Left lobe of liver (tissue), 2 donors: Measurements from ENCODE around the gene NECTIN2. TPM values are rescaled to one million over a fixed set of nuclear protein-coding genes. Genes with fewer than 3 reads are reported as not detected.
A peak's percentile ranks its signal among the peaks of the same experiment; 100 is the strongest.
"Not testable (repeated sequence)": the region's sequence is repeated elsewhere in the genome, so short reads cannot be mapped to it uniquely, and the experiment has no call there.

Experiments used
- ATAC-seq: fragments of 200-7000 bp; cut with Tn5 transposase; one replicate; pipeline ENCODE4 v1.9.1; 2020; ENCODE audit warnings: mild to moderate bottlenecking, moderate library complexity
- DNase-seq: peaks from one replicate; pipeline ENCODE4 v3.0.0-alpha.2; 2020; ENCODE audit warnings: low spot score
- total RNA-seq: library from RNA; stranded (reverse); gene quantifications from one replicate; pipeline ENCODE4 v1.2.1, GENCODE V29; 2021
- donor health status: DM: no; HTN: no; CAD: no; lungs with moderate emphysema.
- donor health status: DM: no; HTN: yes; CAD: no.

Gene NECTIN2
- total RNA-seq, 1 donor from 2014 or later: 70.4 TPM

DNA sequence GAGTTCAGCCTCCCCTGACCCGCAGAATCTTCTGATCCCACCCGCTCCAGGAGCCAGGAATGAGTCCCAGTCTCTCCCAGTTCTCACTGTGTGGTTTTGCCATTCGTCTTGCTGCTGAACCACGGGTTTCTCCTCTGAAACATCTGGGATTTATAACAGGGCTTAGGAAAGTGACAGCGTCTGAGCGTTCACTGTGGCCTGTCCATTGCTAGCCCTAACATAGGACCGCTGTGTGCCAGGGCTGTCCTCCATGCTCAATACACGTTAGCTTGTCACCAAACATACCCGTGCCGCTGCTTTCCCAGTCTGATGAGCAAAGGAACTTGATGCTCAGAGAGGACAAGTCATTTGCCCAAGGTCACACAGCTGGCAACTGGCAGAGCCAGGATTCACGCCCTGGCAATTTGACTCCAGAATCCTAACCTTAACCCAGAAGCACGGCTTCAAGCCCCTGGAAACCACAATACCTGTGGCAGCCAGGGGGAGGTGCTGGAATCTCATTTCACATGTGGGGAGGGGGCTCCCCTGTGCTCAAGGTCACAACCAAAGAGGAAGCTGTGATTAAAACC is 58.4 kb downstream of the NECTIN2 start:
- peak; percentile 65 for DNase-seq
- ATAC-seq: peak; percentile 6

DNA sequence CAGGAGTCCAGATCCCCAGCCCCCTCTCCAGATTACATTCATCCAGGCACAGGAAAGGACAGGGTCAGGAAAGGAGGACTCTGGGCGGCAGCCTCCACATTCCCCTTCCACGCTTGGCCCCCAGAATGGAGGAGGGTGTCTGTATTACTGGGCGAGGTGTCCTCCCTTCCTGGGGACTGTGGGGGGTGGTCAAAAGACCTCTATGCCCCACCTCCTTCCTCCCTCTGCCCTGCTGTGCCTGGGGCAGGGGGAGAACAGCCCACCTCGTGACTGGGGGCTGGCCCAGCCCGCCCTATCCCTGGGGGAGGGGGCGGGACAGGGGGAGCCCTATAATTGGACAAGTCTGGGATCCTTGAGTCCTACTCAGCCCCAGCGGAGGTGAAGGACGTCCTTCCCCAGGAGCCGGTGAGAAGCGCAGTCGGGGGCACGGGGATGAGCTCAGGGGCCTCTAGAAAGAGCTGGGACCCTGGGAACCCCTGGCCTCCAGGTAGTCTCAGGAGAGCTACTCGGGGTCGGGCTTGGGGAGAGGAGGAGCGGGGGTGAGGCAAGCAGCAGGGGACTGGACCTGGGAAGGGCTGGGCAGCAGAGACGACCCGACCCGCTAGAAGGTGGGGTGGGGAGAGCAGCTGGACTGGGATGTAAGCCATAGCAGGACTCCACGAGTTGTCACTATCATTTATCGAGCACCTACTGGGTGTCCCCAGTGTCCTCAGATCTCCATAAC is 59.5 kb downstream of the NECTIN2 start, which contains the start of gene APOE:
TSS of gene APOE (plus strand) at position 360 of the 724 bp plus-strand sequence. CDS start 829 bp downstream, outside the sequence.
- ATAC-seq: peak; percentile 58
- DNase-seq: peak; percentile 89

DNA sequence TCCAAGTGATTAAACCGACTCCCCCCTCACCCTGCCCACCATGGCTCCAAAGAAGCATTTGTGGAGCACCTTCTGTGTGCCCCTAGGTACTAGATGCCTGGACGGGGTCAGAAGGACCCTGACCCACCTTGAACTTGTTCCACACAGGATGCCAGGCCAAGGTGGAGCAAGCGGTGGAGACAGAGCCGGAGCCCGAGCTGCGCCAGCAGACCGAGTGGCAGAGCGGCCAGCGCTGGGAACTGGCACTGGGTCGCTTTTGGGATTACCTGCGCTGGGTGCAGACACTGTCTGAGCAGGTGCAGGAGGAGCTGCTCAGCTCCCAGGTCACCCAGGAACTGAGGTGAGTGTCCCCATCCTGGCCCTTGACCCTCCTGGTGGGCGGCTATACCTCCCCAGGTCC is 61.5 kb downstream of the NECTIN2 start:
- DNase-seq: no peak
- ATAC-seq: no peak

DNA sequence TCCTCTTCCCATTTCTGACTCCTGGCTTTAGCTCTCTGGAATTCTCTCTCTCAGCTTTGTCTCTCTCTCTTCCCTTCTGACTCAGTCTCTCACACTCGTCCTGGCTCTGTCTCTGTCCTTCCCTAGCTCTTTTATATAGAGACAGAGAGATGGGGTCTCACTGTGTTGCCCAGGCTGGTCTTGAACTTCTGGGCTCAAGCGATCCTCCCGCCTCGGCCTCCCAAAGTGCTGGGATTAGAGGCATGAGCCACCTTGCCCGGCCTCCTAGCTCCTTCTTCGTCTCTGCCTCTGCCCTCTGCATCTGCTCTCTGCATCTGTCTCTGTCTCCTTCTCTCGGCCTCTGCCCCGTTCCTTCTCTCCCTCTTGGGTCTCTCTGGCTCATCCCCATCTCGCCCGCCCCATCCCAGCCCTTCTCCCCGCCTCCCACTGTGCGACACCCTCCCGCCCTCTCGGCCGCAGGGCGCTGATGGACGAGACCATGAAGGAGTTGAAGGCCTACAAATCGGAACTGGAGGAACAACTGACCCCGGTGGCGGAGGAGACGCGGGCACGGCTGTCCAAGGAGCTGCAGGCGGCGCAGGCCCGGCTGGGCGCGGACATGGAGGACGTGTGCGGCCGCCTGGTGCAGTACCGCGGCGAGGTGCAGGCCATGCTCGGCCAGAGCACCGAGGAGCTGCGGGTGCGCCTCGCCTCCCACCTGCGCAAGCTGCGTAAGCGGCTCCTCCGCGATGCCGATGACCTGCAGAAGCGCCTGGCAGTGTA is 62.2 kb downstream of the NECTIN2 start:
- DNase-seq (no peak), ATAC-seq (no peak)

DNA sequence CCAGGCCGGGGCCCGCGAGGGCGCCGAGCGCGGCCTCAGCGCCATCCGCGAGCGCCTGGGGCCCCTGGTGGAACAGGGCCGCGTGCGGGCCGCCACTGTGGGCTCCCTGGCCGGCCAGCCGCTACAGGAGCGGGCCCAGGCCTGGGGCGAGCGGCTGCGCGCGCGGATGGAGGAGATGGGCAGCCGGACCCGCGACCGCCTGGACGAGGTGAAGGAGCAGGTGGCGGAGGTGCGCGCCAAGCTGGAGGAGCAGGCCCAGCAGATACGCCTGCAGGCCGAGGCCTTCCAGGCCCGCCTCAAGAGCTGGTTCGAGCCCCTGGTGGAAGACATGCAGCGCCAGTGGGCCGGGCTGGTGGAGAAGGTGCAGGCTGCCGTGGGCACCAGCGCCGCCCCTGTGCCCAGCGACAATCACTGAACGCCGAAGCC is 62.8 kb downstream of the NECTIN2 start:
- no peak for ATAC-seq
- DNase-seq: no peak

DNA sequence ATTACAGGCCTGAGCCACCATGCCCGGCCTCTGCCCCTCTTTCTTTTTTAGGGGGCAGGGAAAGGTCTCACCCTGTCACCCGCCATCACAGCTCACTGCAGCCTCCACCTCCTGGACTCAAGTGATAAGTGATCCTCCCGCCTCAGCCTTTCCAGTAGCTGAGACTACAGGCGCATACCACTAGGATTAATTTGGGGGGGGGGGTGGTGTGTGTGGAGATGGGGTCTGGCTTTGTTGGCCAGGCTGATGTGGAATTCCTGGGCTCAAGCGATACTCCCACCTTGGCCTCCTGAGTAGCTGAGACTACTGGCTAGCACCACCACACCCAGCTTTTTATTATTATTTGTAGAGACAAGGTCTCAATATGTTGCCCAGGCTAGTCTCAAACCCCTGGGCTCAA is 63.7 kb downstream of the NECTIN2 start:
- ATAC-seq: no peak
- no peak for DNase-seq

DNA sequence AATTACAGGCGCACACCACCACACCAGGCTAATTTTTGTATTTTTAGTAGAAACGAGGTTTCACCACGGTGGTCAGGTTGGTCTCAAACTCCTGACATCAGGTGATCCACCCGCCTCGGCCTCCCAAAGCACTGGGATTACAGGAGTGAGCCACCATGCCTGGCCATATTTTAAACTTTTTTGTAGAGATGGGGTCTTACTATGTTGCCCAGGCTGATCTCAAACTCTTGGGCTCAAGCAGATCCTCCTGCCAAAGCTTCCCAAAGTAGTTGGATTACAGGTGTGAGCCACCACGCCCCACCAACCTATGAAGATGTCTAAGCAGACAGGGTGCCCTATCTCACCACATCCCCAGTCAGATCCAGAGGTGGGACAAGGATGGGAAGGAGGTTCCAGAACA is 65.8 kb downstream of the NECTIN2 start:
- ATAC-seq, DNase-seq: not testable (repeated sequence)

DNA sequence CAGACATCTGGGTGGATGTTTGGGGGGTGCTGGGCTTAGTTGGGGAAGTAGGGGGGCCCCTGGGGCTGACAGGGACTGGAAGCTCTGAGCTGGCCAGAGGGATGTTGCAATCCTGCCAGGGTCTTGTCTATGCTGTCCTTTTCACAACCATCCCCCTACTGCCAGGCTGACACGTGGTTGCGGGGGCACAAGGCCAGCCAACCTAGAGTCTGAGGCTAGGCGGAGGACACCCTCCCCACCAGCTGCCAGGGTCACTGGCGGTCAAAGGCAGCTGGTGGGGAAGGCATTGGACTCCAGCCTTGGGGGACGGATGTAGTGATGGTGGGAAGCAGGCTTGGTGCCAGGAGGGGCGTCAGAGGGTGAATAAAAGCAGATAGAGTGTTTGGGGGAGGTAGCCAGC is 66.8 kb downstream of the NECTIN2 start:
- ATAC-seq (peak; percentile 54), DNase-seq (peak; percentile 98)

DNA sequence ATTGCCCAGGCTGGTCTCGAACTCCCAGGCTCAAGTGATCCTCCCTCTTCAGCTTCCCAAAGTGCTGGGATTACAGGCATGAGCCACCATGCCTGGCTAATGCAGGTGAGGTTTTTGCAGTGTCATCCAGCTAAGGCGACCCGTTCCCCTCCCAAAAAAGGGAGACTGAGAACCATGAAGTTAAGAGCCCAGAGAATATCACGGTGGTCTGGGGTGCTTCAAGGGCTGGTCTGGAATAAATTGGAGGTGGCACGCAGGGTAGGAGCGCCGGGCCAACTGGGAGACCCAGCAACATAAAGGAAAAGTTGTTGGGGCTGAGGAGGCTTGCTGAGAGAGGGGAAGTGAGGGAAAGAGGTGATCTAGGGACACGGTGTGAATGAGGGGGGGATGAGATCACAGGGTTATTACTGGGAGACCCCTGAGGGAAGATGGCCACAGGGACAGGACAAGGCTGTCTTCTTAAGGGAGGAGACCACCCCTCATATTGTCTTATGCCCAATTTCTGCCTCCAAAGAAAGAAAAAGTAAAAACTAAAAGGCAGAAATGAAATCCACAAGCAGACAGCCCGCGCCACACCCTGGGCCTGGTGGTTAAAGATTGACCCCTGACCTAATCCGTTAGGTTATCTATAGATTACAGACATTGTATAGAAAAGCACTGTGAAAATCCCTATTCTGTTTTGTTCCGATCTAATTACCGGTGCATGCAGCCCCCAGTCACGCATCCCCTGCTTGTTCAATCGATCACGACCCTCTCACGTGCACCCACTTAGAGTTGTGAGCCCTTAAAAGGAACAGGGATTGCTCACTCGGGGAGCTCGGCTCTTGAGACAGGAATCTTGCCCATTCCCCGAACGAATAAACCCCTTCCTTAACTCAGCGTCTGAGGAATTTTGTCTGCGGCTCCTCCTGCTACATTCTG is 67.7 kb downstream of the NECTIN2 start:
- not testable (repeated sequence) for ATAC-seq, DNase-seq

DNA sequence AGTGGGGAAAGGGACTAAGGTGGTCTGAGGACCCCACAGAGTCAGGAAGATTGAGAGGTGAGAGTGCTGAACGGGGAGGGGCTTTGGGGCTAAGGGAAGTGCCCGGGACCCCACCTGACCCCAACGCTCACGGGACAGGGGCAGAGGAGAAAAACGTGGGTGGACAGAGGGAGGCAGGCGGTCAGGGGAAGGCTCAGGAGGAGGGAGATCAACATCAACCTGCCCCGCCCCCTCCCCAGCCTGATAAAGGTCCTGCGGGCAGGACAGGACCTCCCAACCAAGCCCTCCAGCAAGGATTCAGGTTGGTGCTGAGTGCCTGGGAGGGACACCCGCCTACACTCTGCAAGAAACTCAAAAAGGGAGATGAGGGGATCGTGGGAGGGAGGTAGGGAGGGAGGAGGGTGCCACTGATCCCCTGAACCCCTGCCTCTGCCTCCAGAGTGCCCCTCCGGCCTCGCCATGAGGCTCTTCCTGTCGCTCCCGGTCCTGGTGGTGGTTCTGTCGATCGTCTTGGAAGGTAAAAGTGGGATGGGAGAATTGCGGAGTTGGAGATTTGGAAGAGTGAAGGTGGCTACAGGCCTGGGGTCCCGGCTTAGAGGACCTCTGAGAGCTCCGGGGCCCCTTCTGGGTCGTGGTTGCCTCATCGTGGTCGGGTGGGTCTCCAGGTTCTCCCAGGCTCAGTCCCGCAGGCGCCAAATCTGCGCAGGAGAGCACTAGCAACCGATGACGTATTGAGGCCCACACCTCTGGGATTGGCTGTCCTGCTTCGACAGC is 68.5 kb downstream of the NECTIN2 start, which contains the start of gene APOC1:
TSS of gene APOC1 (plus strand) at position 176 of the 774 bp plus-strand sequence. CDS start at position 460, 284 bp downstream.
- peak; percentile 86 for DNase-seq
- ATAC-seq: peak; percentile 68

DNA sequence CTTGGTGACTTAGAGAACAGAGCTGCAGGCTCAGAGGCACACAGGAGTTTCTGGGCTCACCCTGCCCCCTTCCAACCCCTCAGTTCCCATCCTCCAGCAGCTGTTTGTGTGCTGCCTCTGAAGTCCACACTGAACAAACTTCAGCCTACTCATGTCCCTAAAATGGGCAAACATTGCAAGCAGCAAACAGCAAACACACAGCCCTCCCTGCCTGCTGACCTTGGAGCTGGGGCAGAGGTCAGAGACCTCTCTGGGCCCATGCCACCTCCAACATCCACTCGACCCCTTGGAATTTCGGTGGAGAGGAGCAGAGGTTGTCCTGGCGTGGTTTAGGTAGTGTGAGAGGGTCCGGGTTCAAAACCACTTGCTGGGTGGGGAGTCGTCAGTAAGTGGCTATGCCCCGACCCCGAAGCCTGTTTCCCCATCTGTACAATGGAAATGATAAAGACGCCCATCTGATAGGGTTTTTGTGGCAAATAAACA is 78.2 kb downstream of the NECTIN2 start:
- DNase-seq (peak; percentile 93), ATAC-seq (peak; percentile 66)

DNA sequence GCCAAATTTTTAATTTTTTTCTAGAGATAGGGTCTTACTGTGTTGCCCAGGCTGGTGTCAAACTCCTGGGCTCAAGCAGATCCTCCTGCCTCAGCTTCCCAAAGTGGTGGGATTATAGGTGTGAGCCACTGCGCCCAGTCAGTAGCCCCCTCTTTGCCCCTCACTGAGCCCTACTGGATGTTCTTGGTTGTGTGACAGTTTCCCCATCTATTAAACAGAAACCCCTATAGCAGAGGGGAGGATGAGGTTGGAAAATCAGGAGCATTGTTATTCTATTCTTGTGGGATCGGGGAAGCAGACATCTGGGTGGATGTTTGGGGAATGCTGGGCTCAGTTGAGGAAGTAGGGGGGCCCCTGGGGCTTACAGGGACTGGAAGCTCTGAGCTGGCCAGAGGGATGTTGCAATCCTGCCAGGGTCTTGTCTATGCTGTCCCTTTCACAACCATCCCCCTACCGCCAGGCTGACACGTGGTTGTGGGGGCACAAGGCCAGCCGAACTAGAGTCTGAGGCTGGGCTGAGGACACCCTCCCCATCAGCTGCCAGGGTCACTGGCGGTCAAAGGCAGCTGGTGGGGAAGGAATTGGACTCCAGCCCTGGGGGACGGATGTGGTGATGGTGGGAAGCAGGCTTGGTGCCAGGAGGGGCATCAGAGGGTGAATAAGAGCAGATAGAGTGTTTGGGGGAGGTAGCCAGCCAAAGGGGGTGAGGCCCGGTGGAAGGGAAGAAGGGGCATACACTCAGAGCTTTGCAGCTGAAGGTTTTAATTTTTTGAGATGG is 79.2 kb downstream of the NECTIN2 start:
- peak; percentile 50 for ATAC-seq

DNA sequence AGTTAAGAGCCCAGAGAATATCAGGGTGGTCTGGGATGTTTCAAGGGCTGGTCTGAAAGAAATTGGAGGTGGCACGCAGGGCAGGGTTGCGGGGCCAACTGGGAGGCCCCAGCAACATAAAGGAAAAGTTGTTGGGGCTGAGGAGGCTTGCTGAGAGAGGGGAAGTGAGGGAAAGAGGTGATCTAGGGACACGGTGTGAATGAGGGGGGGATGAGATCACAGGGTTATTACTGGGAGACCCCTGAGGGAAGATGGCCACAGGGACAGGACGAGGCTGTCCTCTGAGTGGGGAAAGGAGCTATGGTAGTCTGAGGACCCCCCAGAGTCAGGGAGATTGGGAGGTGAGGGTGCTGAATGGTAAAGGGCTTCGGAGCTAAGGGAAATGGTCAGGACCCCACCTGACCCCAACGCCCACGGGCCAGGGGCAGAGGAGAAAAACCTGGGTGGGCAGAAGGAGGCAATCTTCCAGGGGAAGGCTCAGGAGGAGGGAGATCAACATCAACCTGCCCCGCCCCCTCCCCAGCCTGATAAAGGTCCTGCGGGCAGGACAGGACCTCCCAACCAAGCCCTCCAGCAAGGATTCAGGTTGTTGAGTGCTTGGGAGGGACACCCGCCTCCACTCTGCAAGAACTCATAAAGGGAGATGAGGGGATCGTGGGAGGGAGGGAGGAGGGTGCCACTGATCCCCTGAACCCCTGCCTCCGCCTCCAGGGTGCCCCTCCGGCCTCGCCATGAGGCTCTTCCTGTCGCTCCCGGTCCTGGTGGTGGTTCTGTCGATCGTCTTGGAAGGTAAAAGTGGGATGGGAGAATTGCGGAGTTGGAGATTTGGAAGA is 80.4 kb downstream of the NECTIN2 start:
- ATAC-seq: peak; percentile 41
- DNase-seq: not testable (repeated sequence)

More for the DNA sequence above, 79.2 kb downstream of the NECTIN2 start:
- DNase-seq: peak; percentile 98

DNA sequence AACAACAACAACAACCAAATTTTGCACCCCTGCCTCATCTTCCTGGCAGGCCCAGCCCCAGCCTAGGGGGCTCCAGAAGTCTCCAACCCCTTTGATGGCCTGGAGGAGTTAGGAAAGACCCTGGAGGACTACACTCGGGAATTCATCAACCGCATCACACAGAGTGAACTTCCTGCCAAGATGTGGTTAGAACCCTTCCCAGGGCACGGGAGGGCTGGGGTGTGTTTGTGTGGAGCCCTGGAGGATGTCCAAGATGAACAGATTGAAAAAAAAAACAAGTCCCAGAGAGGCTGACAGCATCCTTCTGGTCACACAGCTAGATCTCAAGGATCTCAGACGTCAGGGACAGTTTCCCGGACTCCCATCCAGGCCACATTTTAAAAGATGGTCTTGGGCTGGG is 81.6 kb downstream of the NECTIN2 start:
- DNase-seq: no peak
- ATAC-seq: no peak

DNA sequence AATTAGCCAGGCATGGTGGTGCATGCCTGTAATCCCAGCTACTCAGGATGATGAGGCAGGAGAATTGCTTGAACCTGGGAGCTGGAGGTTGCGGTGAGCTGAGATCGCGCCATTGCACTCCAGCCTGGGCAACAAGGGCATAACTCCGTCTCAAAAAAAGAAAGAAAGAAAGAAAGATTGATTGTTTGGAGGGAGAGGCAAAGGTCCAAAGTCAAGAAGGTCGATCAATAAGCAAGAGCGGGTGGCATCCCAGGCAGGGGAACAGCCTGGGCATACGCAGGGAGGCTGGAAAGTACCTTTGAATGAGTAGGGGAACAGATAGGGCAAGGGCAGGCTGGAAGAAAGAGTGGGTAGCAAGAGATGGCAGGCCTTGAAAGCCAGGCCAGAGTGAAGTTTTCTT is 84.0 kb downstream of the NECTIN2 start:
- DNase-seq: peak; percentile 69
- peak; percentile 38 for ATAC-seq

DNA sequence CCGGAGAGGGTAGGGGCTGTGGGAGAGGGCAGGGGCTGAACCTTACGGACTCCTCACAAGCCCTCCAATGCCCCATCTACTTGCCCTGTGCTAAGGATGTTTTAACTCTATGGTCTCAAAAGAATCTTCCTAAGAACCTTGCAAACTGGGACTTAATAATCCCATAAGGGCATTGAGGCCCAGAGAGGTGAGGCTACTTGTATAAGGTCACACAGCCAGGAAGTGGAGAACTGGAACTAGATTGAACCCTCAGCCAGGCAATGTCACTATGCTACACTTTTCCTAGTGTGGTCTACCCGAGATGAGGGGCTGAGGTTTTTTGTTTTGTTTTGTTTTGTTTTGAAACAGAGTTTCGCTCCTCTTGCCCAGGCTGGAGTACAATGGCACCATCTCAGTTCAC is 85.4 kb downstream of the NECTIN2 start:
- DNase-seq (no peak), ATAC-seq (no peak)
